HK-2 (cell line): ENCODE data around the gene RGS6.

Experiments
- DNase-seq: peaks from one replicate; pipeline ENCODE4 v3.0.0-alpha.2; 2018; ENCODE audit not compliant: unreplicated experiment

Gene RGS6

GRCh38 chr14:72014486-72014885 is 82.3 kb downstream of the RGS6 start:
- no peak for DNase-seq

- DNase-seq = no peak
Observed at GRCh38 chr14:72017290-72017689, 85.1 kb downstream of the RGS6 start.

- DNase-seq = no peak
Observed at GRCh38 chr14:72023128-72024042, 91.2 kb downstream of the RGS6 start.

GRCh38 chr14:72024043-72024407 is 91.8 kb downstream of the RGS6 start:
- DNase-seq = peak; percentile 21

GRCh38 chr14:72024504-72024903 is 92.3 kb downstream of the RGS6 start:
- DNase-seq = no peak

- no peak for DNase-seq
Observed at GRCh38 chr14:72026536-72026935, 94.3 kb downstream of the RGS6 start.

GRCh38 chr14:72027061-72027460 is 94.8 kb downstream of the RGS6 start:
- DNase-seq = no peak

- no peak for DNase-seq
Observed at GRCh38 chr14:72033365-72033764, 101.1 kb downstream of the RGS6 start.

- no peak for DNase-seq
Observed at GRCh38 chr14:72040528-72040927, 108.3 kb downstream of the RGS6 start.

GRCh38 chr14:72045271-72045670 is 113.0 kb downstream of the RGS6 start:
- DNase-seq = no peak

- DNase-seq = no peak
Observed at GRCh38 chr14:72045885-72046284, 113.7 kb downstream of the RGS6 start.

GRCh38 chr14:72049462-72049861 is 117.2 kb downstream of the RGS6 start:
- no peak for DNase-seq

- DNase-seq = no peak
Observed at GRCh38 chr14:72052356-72052755, 120.1 kb downstream of the RGS6 start.

- DNase-seq = no peak
Observed at GRCh38 chr14:72053651-72054050, 121.4 kb downstream of the RGS6 start.

GRCh38 chr14:72054911-72055310 is 122.7 kb downstream of the RGS6 start:
- no peak for DNase-seq

- no peak for DNase-seq
Observed at GRCh38 chr14:72057701-72058285, 125.6 kb downstream of the RGS6 start.

- DNase-seq = no peak
Observed at GRCh38 chr14:72060460-72060859, 128.2 kb downstream of the RGS6 start.

- DNase-seq = no peak
Observed at GRCh38 chr14:72060917-72061316, 128.7 kb downstream of the RGS6 start.

GRCh38 chr14:72061718-72062117 is 129.5 kb downstream of the RGS6 start:
- no peak for DNase-seq

- DNase-seq = no peak
Observed at GRCh38 chr14:72063761-72064282, 131.6 kb downstream of the RGS6 start.

GRCh38 chr14:72064501-72064900 is 132.3 kb downstream of the RGS6 start:
- no peak for DNase-seq

- DNase-seq = no peak
Observed at GRCh38 chr14:72070458-72070857, 138.2 kb downstream of the RGS6 start.

GRCh38 chr14:72075649-72076334 is 143.6 kb downstream of the RGS6 start:
- no peak for DNase-seq
